ENCODE data around the gene SPINT3. TPM values are rescaled to one million over a fixed set of nuclear protein-coding genes. Genes with fewer than 3 reads are reported as not detected.

SPINT3 gene
- total and polyA plus RNA-seq, 2 of the 8 experiments (the other 6 are each of a cell fraction or from before 2014, with no cell fraction given): not detected

- H3K79me2 ChIP-seq (ENCODE audit: control insufficient read depth in 1 of 2, insufficient read depth in 2 of 2, low read length in 2 of 2): no peaks in the 10 kb centered on the region
- peaks cover 3% of the 10 kb centered on the region; the same call in 1 of the 2 replicates for H3K23me2 ChIP-seq (ENCODE audit: low read depth, low read length)
- H3K27me3 ChIP-seq (replicated peaks in 1 of 4; ENCODE audit: control insufficient read depth in 3 of 4, extremely low read depth in 1 of 4, insufficient read depth in 3 of 4, low read length in 3 of 4): no peaks in the 10 kb centered on the region
- H3K14ac ChIP-seq (ENCODE audit: insufficient read length): no peak overlapping the region
- H2BK12ac ChIP-seq (ENCODE audit: low read depth, low read length): 0 out of 2 replicates have a peak overlapping the region, but pooled peaks have one; percentile 4
- no peak overlapping the region for H3K23ac ChIP-seq (ENCODE audit: insufficient read length)
- peak overlapping the region; percentile 63; the same call in 1 of the 2 replicates for H2AFZ ChIP-seq (ENCODE audit: low read length)
- no peak overlapping the region for H2BK20ac ChIP-seq (ENCODE audit: low read length)
- no peak for FAIRE-seq
- H4K20me1 ChIP-seq (replicated peaks in 1 of 2; ENCODE audit: control insufficient read depth in 1 of 2, insufficient read depth in 2 of 2, low read length in 2 of 2): no peaks in the 10 kb centered on the region
- no peak overlapping the region for H4K5ac ChIP-seq (ENCODE audit: insufficient read length, low read depth, low read length)
- H3K27ac ChIP-seq (ENCODE audit: low read depth, low read length): no peak overlapping the region
- CTCF ChIA-PET (ENCODE audit: partially characterized antibody): interaction anchor here (0.6 to 2.3 kb wide), 12 partner anchors 9 to 254 kb away, joined by 3 to 54 read pairs (median 4); no protein-coding TSS in a partner anchor
- no peaks in the 10 kb centered on the region for H3K79me1 ChIP-seq (ENCODE audit: low read depth, low read length)
- no peak overlapping the region for H3K56ac ChIP-seq (replicated peaks; ENCODE audit: insufficient read length, low read depth, low read length)
- H4K8ac ChIP-seq (ENCODE audit: extremely low read depth, insufficient read depth, low read length): no peak overlapping the region
- DNase-seq (ENCODE audit: low read depth in 1 of 2, low spot score in 2 of 2): no peak
- no peak overlapping the region for H2BK120ac ChIP-seq (replicated peaks; ENCODE audit: low read depth, low read length)
- no peak overlapping the region for H2BK5ac ChIP-seq (ENCODE audit: low read depth, low read length)
- POLR2A ChIA-PET (ENCODE audit: partially characterized antibody): interaction anchor here (0.8 to 1.7 kb wide), 2 partner anchors 14 to 226 kb away, joined by 3 to 8 read pairs; no protein-coding TSS in a partner anchor
- no peak overlapping the region for H3K9ac ChIP-seq (replicated peaks in 1 of 4; ENCODE audit: extremely low read depth in 1 of 4, low read depth in 3 of 4, low read length in 3 of 4)
- H3K36me3 ChIP-seq (ENCODE audit: control insufficient read depth in 2 of 4, insufficient read depth in 4 of 4, low read length in 3 of 4): no peaks in the 10 kb centered on the region
- H3K18ac ChIP-seq (ENCODE audit: extremely low read depth, low read length): no peak overlapping the region
- no peak overlapping the region for H3K4me3 ChIP-seq (ENCODE audit: extremely low read depth in 1 of 4, insufficient read depth in 2 of 4, low read depth in 3 of 4, low read length in 4 of 4)
- no peaks in the 10 kb centered on the region for H3K9me3 ChIP-seq (ENCODE audit: insufficient read depth in 2 of 2, low read depth in 1 of 2, low read length in 1 of 2)
- no peak overlapping the region for H3K4ac ChIP-seq (replicated peaks; ENCODE audit: insufficient read length, low read depth, low read length)
- no peak overlapping the region for H3K4me2 ChIP-seq (ENCODE audit: insufficient read depth in 1 of 2, low read depth in 2 of 2, low read length in 2 of 2)
- no peak overlapping the region for H2BK15ac ChIP-seq (ENCODE audit: low read length)
- H3K4me1 ChIP-seq (replicated peaks in 1 of 4; ENCODE audit: control insufficient read depth in 3 of 4, insufficient read depth in 4 of 4, low read length in 3 of 4): peaks cover 0 to 5% (median 0%) of the 10 kb centered on the region in 4 experiments; a peak in 1 of 7 replicates
- 87% methylated on average over 3 of the region's 3 CpGs; no CpG with 5 or more reads in 1 of the 2 experiments for WGBS, 2 experiments (ENCODE audit: extremely low coverage in 1 of 2, insufficient coverage in 1 of 2, insufficient read length in 1 of 2, insufficient replicate concordance in 2 of 2, low coverage in 1 of 2, low lambda C conversion rate in 2 of 2, missing lambda C conversion rate in 1 of 2)
- no peak overlapping the region for H2AK5ac ChIP-seq (ENCODE audit: low read depth, low read length)
- no peak overlapping the region for H4K91ac ChIP-seq (replicated peaks; ENCODE audit: insufficient read length, low read length)
- TF ChIP-seq CEBPB (IDR thresholded peaks at IDR 0.05; ENCODE audit: low read depth, low read length) (no peak), EZH2 (IDR thresholded peaks at IDR 0.05; ENCODE audit: low read depth, low read length, severe bottlenecking) (no peak), CREB1 (IDR thresholded peaks at IDR 0.05) (no peak), NRF1 (IDR thresholded peaks at IDR 0.05; ENCODE audit: low read depth, low read length) (no peak), RAD21 (IDR thresholded peaks at IDR 0.05 in 1 of 2, conservative IDR thresholded peaks at IDR 0.05 in 1 of 2; ENCODE audit: low read depth in 2 of 2, low read length in 2 of 2) (no peak), SP1 (IDR thresholded peaks at IDR 0.05; ENCODE audit: low read depth, low read length) (no peak), ATF3 (IDR thresholded peaks at IDR 0.05; ENCODE audit: insufficient read depth, low read depth, low read length) (no peak), YY1 (IDR thresholded peaks at IDR 0.05; ENCODE audit: low read depth, low read length) (no peak), CBX8 (IDR thresholded peaks at IDR 0.05; ENCODE audit: borderline replicate concordance, low read depth, low read length) (no peak), PHF8 (conservative IDR thresholded peaks at IDR 0.05; ENCODE audit: low read depth, low read length) (no peak), KDM1A (IDR thresholded peaks at IDR 0.05; ENCODE audit: borderline replicate concordance, low read length) (no peak), BRCA1 (IDR thresholded peaks at IDR 0.05; ENCODE audit: low read depth, low read length) (no peak), EP300 (IDR thresholded peaks at IDR 0.05; ENCODE audit: borderline replicate concordance in 1 of 2, low read depth in 2 of 2, low read length in 2 of 2) (no peak), SP2 (IDR thresholded peaks at IDR 0.05; ENCODE audit: low read length) (no peak)
Observed at GRCh38 chr20:45545351-45545750, 29.9 kb upstream of the SPINT3 start.
